Measurements from ENCODE around the gene ATP2A2.
"Not testable (repeated sequence)": the region's sequence is repeated elsewhere in the genome, so short reads cannot be mapped to it uniquely, and the experiment has no call there.

Gene ATP2A2

GRCh38 chr12:110370732-110371231 lies 89.7 kb downstream of the ATP2A2 start:
- no peak for DNase-seq (ENCODE audit: low spot score)

- DNase-seq (ENCODE audit: low spot score), result no peak
Measured at GRCh38 chr12:110371408-110372055, 90.5 kb downstream of the ATP2A2 start.

- DNase-seq (ENCODE audit: low spot score), result no peak
Measured at GRCh38 chr12:110372056-110372425, 91.0 kb downstream of the ATP2A2 start.

- DNase-seq (ENCODE audit: low spot score), result no peak
Measured at GRCh38 chr12:110373025-110373424, 92.0 kb downstream of the ATP2A2 start.

GRCh38 chr12:110373425-110373824 lies 92.4 kb downstream of the ATP2A2 start:
- DNase-seq (ENCODE audit: low spot score), result no peak

GRCh38 chr12:110373962-110374611 lies 93.0 kb downstream of the ATP2A2 start:
- no peak for DNase-seq (ENCODE audit: low spot score)

- DNase-seq (ENCODE audit: low spot score), result not testable (repeated sequence)
Measured at GRCh38 chr12:110378131-110378790, 97.2 kb downstream of the ATP2A2 start.

GRCh38 chr12:110379197-110379596 lies 98.2 kb downstream of the ATP2A2 start:
- no peak for DNase-seq (ENCODE audit: low spot score)

- DNase-seq (ENCODE audit: low spot score), result no peak
Measured at GRCh38 chr12:110379631-110380030, 98.6 kb downstream of the ATP2A2 start.

GRCh38 chr12:110382683-110383082 lies 101.6 kb downstream of the ATP2A2 start:
- no peak for DNase-seq (ENCODE audit: low spot score)
